OCI-M2 (cell line): ENCODE data around the gene DPH1.

ENCODE experiments used
- DNase-seq: peaks from one replicate; lab custom pipeline; 2025; ENCODE audit not compliant: unreplicated experiment; lab: John Stamatoyannopoulos, UW

The DPH1 gene

GRCh38 chr17:2027528-2028233 lies 2.3 kb upstream of the DPH1 start:
- no peak for DNase-seq

- DNase-seq: no peak
Measured at GRCh38 chr17:2028234-2028614, 1.7 kb upstream of the DPH1 start.

GRCh38 chr17:2028737-2029136 lies 1.2 kb upstream of the DPH1 start:
- DNase-seq: no peak

GRCh38 chr17:2030779-2031163 lies 818 bp downstream of the DPH1 start:
- peak; percentile 46 for DNase-seq

DNA sequence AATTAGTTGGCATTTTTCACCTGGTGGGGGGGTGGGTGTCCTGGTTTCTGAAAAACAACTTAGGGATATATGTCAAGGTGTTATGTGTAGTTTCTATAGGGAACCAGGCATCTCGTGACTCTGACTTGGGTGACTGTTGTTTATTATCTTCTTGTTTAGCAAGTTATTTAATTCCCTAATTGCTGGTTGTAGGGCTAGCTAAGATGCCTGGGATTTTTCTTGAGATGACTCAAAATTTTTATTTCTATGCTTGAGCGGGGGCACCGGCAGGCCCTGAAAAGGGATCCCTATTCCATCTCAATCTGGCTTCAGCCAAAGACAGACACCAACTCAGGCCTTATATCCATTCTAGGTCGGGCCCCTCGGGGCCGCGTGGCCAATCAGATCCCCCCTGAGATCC lies 3.2 kb downstream of the DPH1 start:
- no peak for DNase-seq

- no peak for DNase-seq
Measured at GRCh38 chr17:2034157-2034556, 4.2 kb downstream of the DPH1 start.

DNA sequence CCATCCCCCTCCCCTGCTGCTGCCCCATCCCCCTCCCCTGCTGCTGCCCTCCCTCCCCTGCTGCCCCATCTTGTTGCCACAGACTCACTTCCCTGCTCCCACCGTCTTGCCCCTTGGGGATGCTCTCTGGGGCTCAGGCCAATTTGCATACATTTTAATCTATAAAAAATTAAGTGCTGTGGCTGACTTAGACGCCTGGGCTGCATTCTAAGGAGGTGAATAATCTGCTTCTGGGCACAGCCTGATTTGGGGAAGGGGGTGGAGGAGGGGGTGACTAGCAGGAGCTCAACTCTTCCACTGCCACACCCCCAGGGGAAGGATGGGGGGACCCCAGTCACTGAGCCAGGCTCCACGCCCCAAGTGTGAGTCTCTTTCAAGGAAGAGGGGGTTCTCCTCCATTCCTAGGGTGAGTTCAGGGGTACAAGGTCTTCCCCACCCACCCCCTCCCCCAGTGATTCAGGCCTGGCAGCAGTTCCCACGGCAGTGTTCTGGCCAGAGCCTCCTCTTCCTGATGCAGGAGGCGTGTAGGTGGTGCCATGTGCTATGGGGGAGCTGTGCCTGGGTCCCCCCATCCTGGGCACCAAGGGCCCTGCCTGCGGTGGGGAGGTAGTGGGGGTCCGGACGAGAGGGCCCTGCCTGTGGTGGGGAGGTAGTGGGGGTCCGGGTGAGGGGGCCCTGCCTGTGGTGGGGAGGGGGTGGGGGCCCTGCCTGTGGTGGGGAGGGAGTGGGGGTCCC lies 5.0 kb downstream of the DPH1 start:
- no peak for DNase-seq

GRCh38 chr17:2035541-2036488 lies 5.9 kb downstream of the DPH1 start:
- no peak for DNase-seq

DNA sequence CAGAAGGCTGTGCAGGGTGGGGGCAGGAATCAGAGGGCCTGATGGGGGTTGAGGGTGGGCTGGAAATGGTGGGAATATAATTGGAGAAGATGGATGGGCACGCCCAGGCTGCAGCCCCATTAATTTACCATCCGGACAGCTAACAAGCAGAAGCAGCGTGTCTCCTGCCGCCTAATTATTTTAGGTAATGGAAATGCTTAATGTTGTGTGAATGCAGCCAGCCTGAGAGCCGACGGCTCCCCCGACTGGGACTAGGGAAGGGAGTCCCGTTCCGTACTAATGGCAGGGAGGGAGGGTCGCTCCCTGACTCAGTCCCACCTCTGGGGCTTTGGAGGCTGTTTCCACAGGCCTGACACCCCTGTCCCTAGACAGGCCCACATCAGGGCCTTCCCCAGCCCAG lies 7.2 kb downstream of the DPH1 start:
- no peak for DNase-seq

DNA sequence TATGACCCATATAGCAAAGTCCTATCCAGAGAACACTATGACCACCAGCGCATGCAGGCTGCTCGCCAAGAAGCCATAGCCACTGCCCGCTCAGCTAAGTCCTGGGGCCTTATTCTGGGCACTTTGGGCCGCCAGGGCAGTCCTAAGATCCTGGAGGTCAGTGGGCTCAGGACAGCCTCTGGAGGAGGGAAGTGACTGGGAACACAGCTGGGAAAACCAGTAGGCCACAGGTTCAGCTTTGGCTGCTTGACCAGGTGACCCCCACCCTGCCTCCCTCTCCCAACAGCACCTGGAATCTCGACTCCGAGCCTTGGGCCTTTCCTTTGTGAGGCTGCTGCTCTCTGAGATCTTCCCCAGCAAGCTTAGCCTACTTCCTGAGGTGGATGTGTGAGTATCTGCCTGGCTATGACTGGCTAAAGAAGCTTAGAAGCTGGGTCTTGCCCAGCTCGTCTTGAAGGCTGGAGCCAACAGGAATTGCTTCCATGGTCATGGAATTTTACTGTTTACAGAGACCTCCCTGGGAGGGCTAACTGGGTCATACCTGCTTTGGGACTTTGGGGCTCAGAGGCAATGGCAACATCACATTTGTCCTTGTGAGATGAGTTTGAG lies 10.4 kb downstream of the DPH1 start:
- no peak for DNase-seq

DNA sequence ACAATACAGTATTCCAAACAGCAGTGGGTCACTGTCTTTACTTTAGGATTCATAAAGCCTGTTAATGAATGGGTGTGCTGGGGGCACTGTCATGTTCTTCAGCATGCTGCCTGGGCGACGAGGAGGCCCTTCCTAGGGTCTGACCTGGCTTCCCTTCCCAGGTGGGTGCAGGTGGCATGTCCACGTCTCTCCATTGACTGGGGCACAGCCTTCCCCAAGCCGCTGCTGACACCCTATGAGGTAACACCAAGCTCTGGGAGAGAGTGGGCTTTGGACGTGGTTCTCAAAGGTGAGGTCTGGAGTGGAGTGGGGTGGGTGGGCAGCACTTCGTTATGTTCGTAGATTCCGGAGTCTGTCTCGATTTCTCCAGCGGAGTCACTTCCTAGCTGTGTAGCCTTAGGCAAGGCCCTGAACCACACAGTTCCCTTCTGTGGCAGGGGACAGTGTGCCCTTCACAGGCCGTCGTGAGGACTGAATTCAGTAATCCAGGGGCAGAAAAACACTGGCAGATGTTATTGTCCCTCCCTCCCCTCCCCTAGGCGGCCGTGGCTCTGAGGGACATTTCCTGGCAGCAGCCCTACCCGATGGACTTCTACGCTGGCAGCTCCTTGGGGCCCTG lies 11.1 kb downstream of the DPH1 start:
- DNase-seq: no peak

- no peak for DNase-seq
Measured at GRCh38 chr17:2041561-2042389, 11.8 kb downstream of the DPH1 start, which contains the start of gene OVCA2. Gene OVCA2, plus strand, starts transcription at chr17:2042022. Its CDS starts 26 bp downstream, at chr17:2042048.

DNA sequence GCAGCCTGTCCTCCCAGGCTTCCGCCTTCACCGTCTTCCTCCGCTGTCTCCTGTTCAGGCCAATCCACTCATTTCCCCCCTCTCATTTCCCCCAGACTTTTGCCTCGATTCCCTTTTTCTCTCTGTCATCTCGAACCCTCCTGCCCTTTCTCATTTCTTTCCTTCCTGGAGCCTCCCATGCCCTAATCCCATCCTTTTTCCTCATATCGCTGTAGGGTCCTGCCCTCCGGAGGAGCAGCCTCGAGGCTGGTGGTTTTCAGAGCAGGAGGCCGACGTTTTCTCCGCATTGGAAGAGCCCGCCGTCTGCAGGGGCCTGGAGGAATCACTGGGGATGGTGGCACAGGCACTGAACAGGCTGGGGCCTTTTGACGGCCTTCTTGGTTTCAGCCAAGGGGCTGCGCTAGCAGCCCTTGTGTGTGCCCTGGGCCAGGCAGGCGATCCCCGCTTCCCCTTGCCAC lies 12.5 kb downstream of the DPH1 start:
- DNase-seq: no peak

GRCh38 chr17:2042933-2043332 lies 13.0 kb downstream of the DPH1 start:
- no peak for DNase-seq

DNA sequence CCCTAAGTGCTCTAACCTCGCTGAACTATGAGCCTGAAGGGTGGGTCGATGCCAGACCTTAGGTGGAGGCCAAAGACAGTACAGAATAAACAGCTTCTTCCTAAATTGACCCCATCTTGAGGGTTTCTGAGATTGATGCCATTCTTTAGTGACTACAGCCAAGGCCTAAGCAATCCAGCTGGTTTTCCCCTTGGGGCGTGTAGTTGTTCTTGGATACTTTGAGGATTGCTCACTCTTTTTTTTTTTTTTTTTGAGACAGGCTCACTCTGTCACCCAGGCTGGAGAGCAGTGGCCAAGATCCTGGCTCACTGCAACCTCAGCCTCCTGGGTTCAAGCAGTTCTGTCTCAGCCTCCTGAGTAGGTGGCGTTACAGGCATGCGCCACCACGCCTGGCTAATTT lies 13.8 kb downstream of the DPH1 start:
- no peak for DNase-seq

- no peak for DNase-seq
Measured at GRCh38 chr17:2044263-2044894, 14.4 kb downstream of the DPH1 start.

- DNase-seq: no peak
Measured at GRCh38 chr17:2047590-2047989, 17.6 kb downstream of the DPH1 start.

GRCh38 chr17:2048805-2049204 lies 18.9 kb downstream of the DPH1 start:
- no peak for DNase-seq
